ENCODE data around the gene RIMBP2. TPM values are rescaled to one million over a fixed set of nuclear protein-coding genes. Genes with fewer than 3 reads are reported as not detected.

The RIMBP2 gene
- total RNA-seq (ENCODE audit: low replicate concordance) = 0.84 and 0.99 TPM in 2 replicates

GRCh38 chr12:130715998-130716968 lies at the start of gene RIMBP2:
Gene RIMBP2, minus strand, starts transcription at chr12:130716299. Its CDS starts 237,286 bp downstream, at chr12:130479013.
- no peaks in the 10 kb centered on the region for H3K9me3 Mint-ChIP-seq
- H3K27ac Mint-ChIP-seq = peak within 1 kb of the TSS; percentile 82
- no peaks in the 10 kb centered on the region for H3K36me3 ChIP-seq
- no peak for TF ChIP-seq EZH2 (IDR thresholded peaks at IDR 0.05)
- TF ChIP-seq EZH2phosphoT487 (IDR thresholded peaks at IDR 0.05) = no peak
- TF ChIP-seq CTCF (IDR thresholded peaks at IDR 0.05) = no peak
- peak; percentile 82 for DNase-seq (ENCODE audit: low spot score)
- peaks cover 55% of the 10 kb centered on the region for H3K4me1 Mint-ChIP-seq
- peak within 1 kb of the TSS; percentile 96 for H3K4me3 Mint-ChIP-seq
- H3K9ac ChIP-seq = no peak within 1 kb of the TSS
- peaks cover 23% of the 10 kb centered on the region for H3K27me3 Mint-ChIP-seq (ENCODE audit: insufficient read depth, low read depth)
- H3F3A ChIP-seq (ENCODE audit: low read depth) = peaks cover 13% of the 10 kb centered on the region
- peak within 1 kb of the TSS; percentile 87 for H2AFZ ChIP-seq (replicated peaks)
- H4K20me1 ChIP-seq (ENCODE audit: low read depth) = peaks cover 5% of the 10 kb centered on the region
- peaks cover 35% of the 10 kb centered on the region for H3K4me1 ChIP-seq
- peak within 1 kb of the TSS; percentile 71 for H3K4me3 ChIP-seq
- peaks cover 73% of the 10 kb centered on the region for H3K27me3 ChIP-seq
- no peaks in the 10 kb centered on the region for H3K79me2 ChIP-seq (ENCODE audit: low read depth)
- peak within 1 kb of the TSS; percentile 100 for H3K4me2 ChIP-seq
- no peaks in the 10 kb centered on the region for H3K9me3 ChIP-seq (ENCODE audit: low read depth)
- H3K27ac ChIP-seq = no peak within 1 kb of the TSS
- no peaks in the 10 kb centered on the region for H3K36me3 Mint-ChIP-seq

- peaks cover 2% of the 10 kb centered on the region for H3K27me3 Mint-ChIP-seq (ENCODE audit: insufficient read depth, low read depth)
- Histone ChIP-seq H4K20me1 (ENCODE audit: low read depth) (no peaks in the 10 kb centered on the region), H2AFZ (replicated peaks) (no peak overlapping the region), H3K4me1 (no peaks in the 10 kb centered on the region), H3K27ac (no peak overlapping the region), H3K9me3 (ENCODE audit: low read depth) (no peaks in the 10 kb centered on the region), H3F3A (ENCODE audit: low read depth) (peaks cover 9% of the 10 kb centered on the region), H3K36me3 (no peaks in the 10 kb centered on the region), H3K27me3 (peaks cover 12% of the 10 kb centered on the region), H3K9ac (no peak overlapping the region), H3K79me2 (ENCODE audit: low read depth) (no peaks in the 10 kb centered on the region), H3K4me2 (no peak overlapping the region), H3K4me3 (no peak overlapping the region)
- TF ChIP-seq EZH2 (IDR thresholded peaks at IDR 0.05) = no peak
- DNase-seq (ENCODE audit: low spot score) = no peak
- no peaks in the 10 kb centered on the region for H3K9me3 Mint-ChIP-seq
- no peak overlapping the region for H3K27ac Mint-ChIP-seq
- no peaks in the 10 kb centered on the region for H3K36me3 Mint-ChIP-seq
- H3K4me3 Mint-ChIP-seq = no peak overlapping the region
- no peaks in the 10 kb centered on the region for H3K4me1 Mint-ChIP-seq
Measured at GRCh38 chr12:130765186-130765659, 49.1 kb upstream of the RIMBP2 start.

- Histone ChIP-seq H3K27me3 (peaks cover 12% of the 10 kb centered on the region), H3K79me2 (ENCODE audit: low read depth) (no peaks in the 10 kb centered on the region), H4K20me1 (ENCODE audit: low read depth) (no peaks in the 10 kb centered on the region), H3K4me3 (no peak overlapping the region), H3K27ac (no peak overlapping the region), H2AFZ (replicated peaks) (no peak overlapping the region), H3K4me1 (no peaks in the 10 kb centered on the region), H3K36me3 (no peaks in the 10 kb centered on the region), H3K4me2 (no peak overlapping the region), H3K9ac (no peak overlapping the region), H3K9me3 (ENCODE audit: low read depth) (no peaks in the 10 kb centered on the region), H3F3A (ENCODE audit: low read depth) (peaks cover 9% of the 10 kb centered on the region)
- Mint-ChIP-seq H3K36me3 (no peaks in the 10 kb centered on the region), H3K27ac (no peak overlapping the region), H3K9me3 (no peaks in the 10 kb centered on the region), H3K4me3 (no peak overlapping the region), H3K27me3 (ENCODE audit: insufficient read depth, low read depth) (peaks cover 2% of the 10 kb centered on the region), H3K4me1 (no peaks in the 10 kb centered on the region)
- no peak for DNase-seq (ENCODE audit: low spot score)
- TF ChIP-seq EZH2 (IDR thresholded peaks at IDR 0.05) = no peak
Measured at GRCh38 chr12:130764475-130765185, 48.5 kb upstream of the RIMBP2 start.

GRCh38 chr12:130764073-130764472 lies 48.0 kb upstream of the RIMBP2 start:
- no peaks in the 10 kb centered on the region for H3K36me3 Mint-ChIP-seq
- no peaks in the 10 kb centered on the region for H3K4me1 Mint-ChIP-seq
- Histone ChIP-seq H3K79me2 (ENCODE audit: low read depth) (no peaks in the 10 kb centered on the region), H3K4me3 (no peak overlapping the region), H4K20me1 (ENCODE audit: low read depth) (no peaks in the 10 kb centered on the region), H3K9me3 (ENCODE audit: low read depth) (no peaks in the 10 kb centered on the region), H3K4me2 (no peak overlapping the region), H3K9ac (no peak overlapping the region), H3K27ac (no peak overlapping the region), H3K27me3 (peaks cover 12% of the 10 kb centered on the region), H3K4me1 (no peaks in the 10 kb centered on the region), H3K36me3 (no peaks in the 10 kb centered on the region), H2AFZ (replicated peaks) (no peak overlapping the region), H3F3A (ENCODE audit: low read depth) (peaks cover 9% of the 10 kb centered on the region)
- no peak overlapping the region for H3K4me3 Mint-ChIP-seq
- DNase-seq (ENCODE audit: low spot score) = no peak
- no peaks in the 10 kb centered on the region for H3K9me3 Mint-ChIP-seq
- H3K27me3 Mint-ChIP-seq (ENCODE audit: insufficient read depth, low read depth) = peaks cover 2% of the 10 kb centered on the region
- TF ChIP-seq EZH2phosphoT487 (IDR thresholded peaks at IDR 0.05) (no peak), EZH2 (IDR thresholded peaks at IDR 0.05) (no peak), CTCF (IDR thresholded peaks at IDR 0.05) (no peak)
- H3K27ac Mint-ChIP-seq = no peak overlapping the region
